GM18951 (cell line): Measurements from ENCODE around the gene RFC3.
"Not testable (repeated sequence)": the region's sequence is repeated elsewhere in the genome, so short reads cannot be mapped to it uniquely, and the experiment has no call there.

ENCODE experiments used
- POLR2A ChIP-seq: IDR thresholded peaks from 4 replicates; pipeline ENCODE4 v1.6.1; 2011; ENCODE audit warnings: mild to moderate bottlenecking; ENCODE audit not compliant: insufficient read length, insufficient read depth; ENCODE audit errors: extremely low read depth
- in situ Hi-C: fragments of 300-500 bp; cut with MboI; formaldehyde crosslinking; loops from one replicate; pipeline ENCODE4 v1.12.0; 2022; ENCODE audit warnings: low sequenced_read_pairs, mixed read lengths, inconsistent platforms; ENCODE audit not compliant: unreplicated experiment

The RFC3 gene

GRCh38 chr13:33817901-33818706 is at the start of gene RFC3:
RFC3 (plus strand) TSS chr13:33818149; CDS start chr13:33818179, 30 bp downstream.
- in situ Hi-C loops = no loop called here
- peak; percentile 71 for TF ChIP-seq POLR2A

- in situ Hi-C loops = no loop called here
- TF ChIP-seq POLR2A = no peak
Observed at GRCh38 chr13:33771296-33771695, 46.7 kb upstream of the RFC3 start.

- no peak for TF ChIP-seq POLR2A
- in situ Hi-C loops = no loop called here
Observed at GRCh38 chr13:33773790-33774462, 44.0 kb upstream of the RFC3 start.

- in situ Hi-C loops = no loop called here
- TF ChIP-seq POLR2A = no peak
Observed at GRCh38 chr13:33775339-33776108, 42.4 kb upstream of the RFC3 start.

GRCh38 chr13:33776239-33776881 is 41.6 kb upstream of the RFC3 start:
- in situ Hi-C loops = no loop called here
- TF ChIP-seq POLR2A = no peak

GRCh38 chr13:33782631-33783030 is 35.3 kb upstream of the RFC3 start:
- in situ Hi-C loops = no loop called here
- TF ChIP-seq POLR2A = no peak

GRCh38 chr13:33783212-33783611 is 34.7 kb upstream of the RFC3 start:
- in situ Hi-C loops = not testable (repeated sequence)

GRCh38 chr13:33784738-33785137 is 33.2 kb upstream of the RFC3 start:
- in situ Hi-C loops = no loop called here
- no peak for TF ChIP-seq POLR2A

GRCh38 chr13:33785384-33785783 is 32.6 kb upstream of the RFC3 start:
- in situ Hi-C loops = no loop called here

GRCh38 chr13:33787051-33787591 is 30.8 kb upstream of the RFC3 start:
- no peak for TF ChIP-seq POLR2A
- in situ Hi-C loops = no loop called here

More at GRCh38 chr13:33785384-33785783, 32.6 kb upstream of the RFC3 start:
- TF ChIP-seq POLR2A = no peak

- TF ChIP-seq POLR2A = no peak
- in situ Hi-C loops = no loop called here
Observed at GRCh38 chr13:33789066-33789606, 28.8 kb upstream of the RFC3 start.

- in situ Hi-C loops = no loop called here
- TF ChIP-seq POLR2A = no peak
Observed at GRCh38 chr13:33789739-33790138, 28.2 kb upstream of the RFC3 start.
